Thoracic aorta endothelial cell (primary cell): ENCODE data around the gene KPTN. TPM values are rescaled to one million over a fixed set of nuclear protein-coding genes. Genes with fewer than 3 reads are reported as not detected.

Experiments used
- total RNA-seq: library from RNA; depleted of rRNA; stranded (reverse); fragments of >200 nt; gene quantifications from 2 replicates; pipeline ENCODE4 v1.2.3, GENCODE V29; 2012

Gene KPTN
- total RNA-seq, result 3.1 and 4.2 TPM in 2 replicates

DNA sequence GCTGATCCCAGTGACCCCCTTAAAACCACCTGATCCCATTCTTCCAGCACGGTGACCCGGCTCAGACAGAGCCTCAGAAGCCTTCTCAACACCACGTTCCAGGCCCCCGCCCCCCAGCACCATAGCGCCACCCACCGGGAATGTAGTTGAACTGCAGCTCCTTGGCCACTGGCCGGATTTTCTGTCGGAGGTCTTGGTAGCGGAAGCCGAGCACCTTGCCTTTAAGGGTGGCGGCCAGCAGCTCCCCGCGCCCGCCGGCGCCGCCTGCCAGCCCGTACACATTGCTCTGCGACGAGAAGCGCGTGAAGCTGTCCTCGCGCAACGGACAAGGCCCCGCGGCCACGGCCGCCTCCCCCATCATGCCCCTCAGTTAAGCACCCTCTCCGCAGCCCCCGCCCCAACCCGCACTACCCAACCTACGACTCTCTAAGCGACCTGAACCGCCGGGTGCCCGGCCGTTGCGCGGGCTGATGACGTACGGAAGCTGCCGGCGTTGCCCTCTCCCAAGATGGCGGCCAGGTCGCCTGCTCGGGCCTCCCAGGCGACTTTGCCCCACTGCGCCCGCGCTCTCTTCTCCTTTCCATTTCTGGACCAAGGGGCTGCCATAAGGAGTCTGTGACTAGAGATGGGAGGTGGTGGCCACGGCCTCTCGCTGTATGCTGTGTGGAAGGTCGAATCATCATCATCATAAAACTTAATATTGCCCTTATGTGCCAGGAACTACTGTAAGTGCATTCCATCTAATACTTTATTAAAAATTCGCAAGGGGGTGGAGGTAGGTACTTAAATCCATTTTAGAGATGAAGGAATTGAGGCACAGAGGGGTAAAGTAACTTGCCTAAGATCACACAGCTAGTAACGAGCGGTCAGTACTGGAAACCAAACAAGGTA, at the start of gene KPTN:
Gene KPTN (minus strand): TSS at position 420 of the 891 bp plus-strand sequence. CDS start 59 bp downstream, at position 361.

DNA sequence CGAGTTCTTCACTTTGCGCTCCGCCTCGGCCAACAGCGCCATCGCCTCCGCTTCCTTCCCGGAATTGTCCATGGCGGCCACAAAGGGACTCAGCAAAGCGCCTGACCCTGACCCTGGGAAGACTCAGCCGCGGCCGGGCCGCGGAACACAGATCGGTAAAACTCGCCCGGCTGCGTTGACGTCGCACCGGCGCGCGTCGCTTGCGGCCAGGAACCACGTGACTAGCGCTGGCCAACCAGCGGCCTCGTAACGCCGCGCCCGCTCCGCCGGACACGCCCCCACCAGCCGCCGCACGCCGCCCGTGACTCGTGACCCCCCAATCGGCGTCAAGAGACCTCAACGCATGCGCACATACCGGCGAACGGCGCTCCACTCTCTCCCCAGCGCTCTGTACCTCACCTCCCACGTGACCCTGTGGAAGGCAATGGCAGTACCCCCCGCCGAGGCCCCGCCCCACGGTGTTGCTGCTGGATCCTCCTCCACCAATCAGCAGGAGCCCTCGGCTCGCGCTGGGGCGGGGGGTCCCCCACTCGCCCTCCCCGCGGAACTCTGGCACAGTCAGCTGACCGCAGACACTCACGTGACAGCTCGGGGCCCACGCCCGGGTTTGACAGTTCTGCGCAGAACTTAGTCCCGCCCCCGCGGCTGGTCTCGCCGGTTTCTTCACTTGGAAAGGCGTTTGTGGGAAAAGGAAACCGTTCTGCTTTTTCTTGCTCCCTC, 31.0 kb upstream of the KPTN start, which contains the start of gene NAPA:
Gene NAPA (minus strand): TSS at position 195 of the 720 bp plus-strand sequence. CDS start 123 bp downstream, at position 72.

DNA sequence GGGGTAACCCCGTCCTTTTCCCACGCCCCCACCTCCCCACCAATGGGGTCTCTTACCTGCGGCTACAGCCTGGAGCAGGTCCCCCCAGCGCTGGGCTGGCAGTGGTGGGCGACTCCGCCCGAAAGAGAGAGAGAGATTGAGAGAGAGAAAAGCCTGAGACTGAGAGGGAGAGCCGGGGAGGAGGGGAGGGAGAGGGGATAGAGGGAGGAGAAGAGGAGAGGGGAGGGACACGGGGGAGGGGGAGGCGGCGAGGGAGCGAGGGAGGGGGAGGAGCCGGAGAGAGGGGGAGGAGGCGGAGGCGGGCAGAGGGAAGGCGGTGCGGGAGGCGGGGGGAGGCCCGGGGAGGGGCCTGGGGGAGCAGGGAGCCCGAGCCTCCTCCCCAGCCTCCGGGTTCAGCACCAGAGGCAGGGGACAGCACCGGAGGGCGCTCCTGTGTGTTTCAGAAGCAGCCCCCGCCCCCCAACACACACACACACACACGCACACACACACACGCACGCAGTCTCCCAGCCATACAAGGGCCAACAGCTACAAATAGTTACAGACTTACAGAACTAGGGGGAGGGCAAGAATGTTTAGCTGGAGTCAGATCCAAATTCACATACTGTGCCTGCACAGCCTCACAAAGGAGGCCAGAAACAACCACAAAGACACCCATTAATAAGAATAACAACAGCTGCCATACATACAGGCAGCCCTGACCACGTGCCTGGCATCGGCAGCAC, 12.1 kb downstream of the KPTN start, which contains the start of gene SLC8A2:
Gene SLC8A2 (minus strand): TSS at position 161 of the 725 bp plus-strand sequence. CDS start 5,490 bp downstream, outside the sequence.

Other genes starting within 250 kb of the KPTN start
- 5.5 and 7.2 TPM in 2 replicates for gene CCDC9, start 227.7 kb downstream of the KPTN start, total RNA-seq
- 0.53 and 0.65 TPM in 2 replicates for gene INAFM1, start 209.3 kb downstream of the KPTN start, total RNA-seq
- gene C5AR1, start 174.4 kb downstream of the KPTN start, total RNA-seq, result not detected in 2 replicates
- under 0.01 TPM in 1 of 2 replicates, not detected in the other for gene C5AR2, start 152.0 kb downstream of the KPTN start, total RNA-seq
- 15.3 and 17.5 TPM in 2 replicates for gene DHX34, start 134.9 kb downstream of the KPTN start, total RNA-seq
- gene MEIS3, start 64.7 kb downstream of the KPTN start, total RNA-seq, result not detected in 2 replicates
- not detected in 2 replicates for gene SLC8A2, start 12.3 kb downstream of the KPTN start, total RNA-seq
- 73.3 and 74.5 TPM in 2 replicates for gene NAPA, start 30.8 kb upstream of the KPTN start, total RNA-seq
- 0.14 TPM in 1 of 2 replicates, not detected in the other for gene ZNF541, start 88.9 kb upstream of the KPTN start, total RNA-seq
- gene BICRA, start 124.9 kb upstream of the KPTN start, total RNA-seq, result 11.0 and 19.2 TPM in 2 replicates
- 126 and 166 TPM in 2 replicates for gene EHD2, start 229.2 kb upstream of the KPTN start, total RNA-seq